Inferior parietal cortex (tissue), 1 donor: Measurements from ENCODE around the gene SMO.
"Not testable (repeated sequence)": the region's sequence is repeated elsewhere in the genome, so short reads cannot be mapped to it uniquely, and the experiment has no call there.

Source experiments
- DNase-seq: peaks from one replicate; pipeline ENCODE4 v3.0.0-alpha.2; 2016; ENCODE audit errors: extremely low spot score

The SMO gene

GRCh38 chr7:129238546-129238945 lies 50.1 kb downstream of the SMO start:
- no peak for DNase-seq

- peak; percentile 32 for DNase-seq
Measured at GRCh38 chr7:129240119-129240820, 51.8 kb downstream of the SMO start.

- DNase-seq: no peak
Measured at GRCh38 chr7:129244220-129244619, 55.8 kb downstream of the SMO start.

- DNase-seq: no peak
Measured at GRCh38 chr7:129245533-129245932, 57.1 kb downstream of the SMO start.

GRCh38 chr7:129247087-129247486 lies 58.7 kb downstream of the SMO start:
- no peak for DNase-seq

- no peak for DNase-seq
Measured at GRCh38 chr7:129252128-129252527, 63.7 kb downstream of the SMO start.

- DNase-seq: not testable (repeated sequence)
Measured at GRCh38 chr7:129252603-129253002, 64.2 kb downstream of the SMO start.

GRCh38 chr7:129255800-129256199 lies 67.4 kb downstream of the SMO start:
- no peak for DNase-seq

- DNase-seq: no peak
Measured at GRCh38 chr7:129256221-129256620, 67.8 kb downstream of the SMO start.

GRCh38 chr7:129257168-129257567 lies 68.7 kb downstream of the SMO start:
- no peak for DNase-seq

- peak; percentile 25 for DNase-seq
Measured at GRCh38 chr7:129258649-129259389, 70.4 kb downstream of the SMO start.

- no peak for DNase-seq
Measured at GRCh38 chr7:129262324-129262723, 73.9 kb downstream of the SMO start.
